KOPT-K1 (cell line): ENCODE measurements around the gene PKN1.

Experiments
- H3K27ac ChIP-seq: fragments of 200-600 bp; sonication (generic); 2 replicates; pipeline ENCODE4 v1.5.1; 2016; ENCODE audit warnings: antibody characterized with exemption, mild to moderate bottlenecking, low read depth, low read length; ENCODE audit not compliant: poor library complexity, severe bottlenecking
- H3K36me3 ChIP-seq: fragments of 200-600 bp; sonication (generic); 2 replicates; pipeline ENCODE4 v1.5.1; 2017; ENCODE audit warnings: antibody characterized with exemption, mild to moderate bottlenecking, low read length, moderate library complexity; ENCODE audit not compliant: insufficient read depth
- H3K9me3 ChIP-seq: fragments of 200-600 bp; sonication (generic); 2 replicates; pipeline ENCODE4 v1.5.1; 2017; ENCODE audit warnings: antibody characterized with exemption, low read length, mild to moderate bottlenecking; ENCODE audit not compliant: insufficient read depth, poor library complexity, severe bottlenecking

Gene PKN1

DNA sequence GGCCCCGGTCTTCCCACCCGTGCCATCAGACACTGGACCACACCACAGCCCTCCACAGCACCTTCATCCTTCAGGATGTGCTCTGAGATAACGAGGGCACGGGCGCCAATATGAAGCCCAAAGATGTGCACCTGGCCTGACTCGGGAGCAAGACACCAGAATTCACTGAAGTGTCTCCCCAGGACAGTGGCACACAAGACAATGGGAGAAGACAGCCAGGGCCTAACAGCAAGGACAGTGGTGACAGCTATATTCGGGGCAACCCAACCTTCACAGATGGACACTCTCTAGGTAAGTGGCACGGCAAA, 21.2 kb upstream of the PKN1 start:
- H3K9me3 ChIP-seq = no peaks in the 10 kb centered on the region
- peaks cover 100% of the 10 kb centered on the region for H3K36me3 ChIP-seq
- H3K27ac ChIP-seq = no peak overlapping the region

DNA sequence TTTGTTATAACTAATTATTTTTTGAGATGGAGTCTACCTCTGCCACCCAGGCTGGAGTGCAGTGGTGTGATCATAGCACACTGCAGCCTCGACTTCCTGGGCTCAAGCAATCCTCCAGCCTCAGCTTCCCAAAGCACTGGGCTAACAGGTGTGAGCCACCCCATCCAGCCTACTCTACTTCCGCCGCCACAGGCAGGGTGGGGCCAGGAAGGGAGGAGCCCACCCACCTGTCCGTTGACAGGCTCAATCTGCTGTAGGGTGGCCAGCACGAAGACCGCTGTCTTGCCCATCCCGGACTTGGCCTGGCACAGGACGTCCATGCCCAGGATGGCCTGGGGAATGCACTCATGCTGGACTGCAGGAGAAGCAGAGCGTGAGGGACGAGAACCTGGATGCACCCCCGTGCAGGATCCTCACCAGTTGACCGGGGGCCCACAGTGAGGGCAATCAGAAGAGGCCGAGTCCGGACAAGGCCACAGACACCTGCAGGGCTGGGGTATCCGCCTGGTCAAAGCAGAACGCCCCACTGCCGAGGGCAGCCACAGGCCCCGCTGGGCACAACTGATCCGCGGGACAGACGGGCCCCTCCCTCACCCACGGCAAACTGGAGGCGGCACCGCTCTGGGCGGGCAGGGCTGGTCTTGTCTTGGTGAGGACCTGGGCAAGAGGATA, 20.6 kb upstream of the PKN1 start:
- Histone ChIP-seq H3K36me3 (peaks cover 100% of the 10 kb centered on the region), H3K27ac (no peak overlapping the region), H3K9me3 (no peaks in the 10 kb centered on the region)

DNA sequence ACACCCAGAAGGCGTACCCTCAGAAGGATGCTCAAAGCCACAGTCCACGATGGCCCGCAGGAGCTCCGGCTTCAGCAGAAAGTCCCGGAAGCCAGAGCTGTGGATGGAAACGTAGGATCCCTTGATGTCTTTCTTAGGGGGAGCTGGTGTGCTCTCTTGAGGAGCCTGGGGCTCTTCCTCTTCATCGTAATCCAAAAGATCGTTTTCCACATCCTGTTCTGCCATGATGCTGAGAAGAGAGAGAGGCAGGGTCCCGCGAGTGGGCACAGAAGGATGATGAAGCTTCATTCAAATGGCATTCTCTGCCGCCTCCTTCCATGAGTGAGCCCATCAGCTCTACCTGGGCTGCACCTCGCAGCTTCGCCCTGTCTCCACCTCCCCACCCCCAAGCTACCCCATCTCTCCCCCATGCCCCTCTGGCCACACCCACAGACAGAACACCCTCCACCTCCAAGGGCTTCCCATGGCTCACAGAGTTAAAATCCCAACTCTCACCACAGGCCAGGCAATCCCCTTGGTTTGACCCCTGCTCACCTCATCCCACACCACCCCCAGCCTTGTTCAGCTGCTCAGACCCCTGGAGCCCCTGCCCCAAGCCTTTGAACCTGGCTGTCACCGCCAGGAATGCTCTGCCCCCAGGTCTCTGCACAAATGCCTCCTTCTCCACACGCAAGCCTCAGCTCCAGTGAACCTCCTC, 20.0 kb upstream of the PKN1 start:
- Histone ChIP-seq H3K27ac (no peak overlapping the region), H3K9me3 (no peaks in the 10 kb centered on the region), H3K36me3 (peaks cover 96% of the 10 kb centered on the region)

DNA sequence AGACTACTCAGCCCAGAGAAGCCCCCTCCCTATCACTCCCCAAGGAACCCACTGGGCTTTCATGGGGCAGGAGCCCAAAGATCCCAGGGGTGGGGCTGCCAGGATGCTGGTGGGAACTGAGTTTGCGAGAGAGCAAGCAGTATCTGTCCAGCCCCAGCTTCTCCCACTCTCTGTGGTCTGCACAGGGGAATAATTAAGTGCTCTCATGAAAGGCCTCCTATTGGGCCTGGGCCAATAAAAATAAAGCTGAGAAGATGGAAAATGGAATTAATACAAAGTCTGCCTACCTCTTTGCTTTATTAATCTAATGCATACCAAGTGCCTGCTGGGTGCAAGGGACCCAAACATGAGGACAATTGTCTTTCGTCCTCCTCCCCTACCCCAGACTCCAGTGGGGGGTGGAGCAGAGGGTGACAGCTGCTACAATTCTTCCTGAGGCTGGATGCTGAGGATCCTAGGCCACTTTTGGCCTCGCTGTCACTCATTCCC, 19.4 kb upstream of the PKN1 start:
- H3K27ac ChIP-seq = no peak overlapping the region
- H3K36me3 ChIP-seq = peaks cover 90% of the 10 kb centered on the region
- H3K9me3 ChIP-seq = no peaks in the 10 kb centered on the region

DNA sequence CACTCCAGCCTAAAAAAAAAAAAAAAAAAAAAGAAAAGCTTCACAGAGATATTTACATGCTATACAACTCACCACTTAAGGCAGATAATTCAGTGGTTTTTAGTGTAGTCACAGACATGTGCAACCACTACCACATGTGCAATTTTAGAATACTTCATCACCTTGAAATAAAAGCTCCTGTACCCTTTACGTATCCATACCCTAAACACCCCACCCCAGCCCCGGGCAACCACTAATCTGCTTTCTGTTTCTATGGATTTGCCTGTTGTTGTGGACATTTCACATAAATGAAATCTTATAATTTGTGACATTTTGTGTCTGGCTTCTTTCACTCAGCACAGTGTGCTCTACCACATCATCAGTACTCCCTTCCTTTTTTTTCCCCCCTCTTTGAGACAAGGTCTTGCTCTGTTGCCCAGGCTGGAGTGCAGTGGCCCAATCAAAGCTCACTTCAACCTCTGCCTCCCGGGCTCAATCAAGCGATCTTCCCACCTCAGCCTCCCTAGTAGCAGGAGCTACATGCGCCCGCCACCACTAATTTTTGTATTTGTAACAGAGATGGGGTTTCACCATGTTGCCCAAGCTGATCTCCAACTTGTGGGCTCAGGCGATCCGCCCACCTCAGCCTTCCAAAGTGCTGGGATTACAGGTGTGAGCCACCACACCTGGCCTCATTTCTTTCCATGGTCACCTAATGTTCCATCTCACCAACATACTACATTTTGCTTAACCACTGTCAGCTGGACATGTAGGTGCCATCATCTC, 18.0 kb upstream of the PKN1 start:
- H3K36me3 ChIP-seq = peaks cover 76% of the 10 kb centered on the region
- H3K9me3 ChIP-seq = no peaks in the 10 kb centered on the region
- no peak overlapping the region for H3K27ac ChIP-seq

DNA sequence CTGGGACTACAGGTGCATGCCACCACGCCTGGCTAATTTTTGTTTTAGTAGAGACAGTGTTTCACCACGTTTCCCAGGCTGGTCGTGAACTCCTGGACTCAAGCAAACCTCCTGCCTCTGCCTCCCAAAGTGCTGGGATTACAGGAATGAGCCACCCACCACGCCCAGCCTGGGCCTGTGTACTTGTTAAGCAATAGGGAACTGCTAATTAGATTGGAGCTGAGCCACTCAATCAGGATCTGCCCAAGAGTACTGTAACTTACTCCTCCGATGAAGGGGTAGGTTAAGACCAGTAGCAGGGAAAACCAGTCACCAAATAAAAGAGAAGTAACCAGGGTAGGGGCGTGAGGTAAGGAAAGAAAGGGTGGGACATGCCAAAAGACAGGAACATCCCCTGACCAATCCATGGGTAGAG, 16.3 kb upstream of the PKN1 start:
- Histone ChIP-seq H3K27ac (peak overlapping the region; percentile 97), H3K9me3 (no peaks in the 10 kb centered on the region), H3K36me3 (peaks cover 59% of the 10 kb centered on the region)

DNA sequence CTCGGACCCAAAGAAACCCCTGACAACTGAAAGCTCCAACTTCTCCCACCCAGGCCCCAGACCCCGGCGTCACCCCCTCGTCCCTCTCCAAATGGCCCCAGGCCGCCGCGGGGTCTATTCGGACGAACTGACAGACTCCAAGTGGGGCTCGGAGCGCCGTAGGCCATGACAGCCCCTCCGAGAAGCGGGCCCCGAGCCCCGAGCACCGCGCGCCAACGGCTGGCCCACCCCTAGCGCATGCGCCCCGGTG, 14.3 kb upstream of the PKN1 start:
- Histone ChIP-seq H3K27ac (peak overlapping the region; percentile 97), H3K9me3 (no peaks in the 10 kb centered on the region)

DNA sequence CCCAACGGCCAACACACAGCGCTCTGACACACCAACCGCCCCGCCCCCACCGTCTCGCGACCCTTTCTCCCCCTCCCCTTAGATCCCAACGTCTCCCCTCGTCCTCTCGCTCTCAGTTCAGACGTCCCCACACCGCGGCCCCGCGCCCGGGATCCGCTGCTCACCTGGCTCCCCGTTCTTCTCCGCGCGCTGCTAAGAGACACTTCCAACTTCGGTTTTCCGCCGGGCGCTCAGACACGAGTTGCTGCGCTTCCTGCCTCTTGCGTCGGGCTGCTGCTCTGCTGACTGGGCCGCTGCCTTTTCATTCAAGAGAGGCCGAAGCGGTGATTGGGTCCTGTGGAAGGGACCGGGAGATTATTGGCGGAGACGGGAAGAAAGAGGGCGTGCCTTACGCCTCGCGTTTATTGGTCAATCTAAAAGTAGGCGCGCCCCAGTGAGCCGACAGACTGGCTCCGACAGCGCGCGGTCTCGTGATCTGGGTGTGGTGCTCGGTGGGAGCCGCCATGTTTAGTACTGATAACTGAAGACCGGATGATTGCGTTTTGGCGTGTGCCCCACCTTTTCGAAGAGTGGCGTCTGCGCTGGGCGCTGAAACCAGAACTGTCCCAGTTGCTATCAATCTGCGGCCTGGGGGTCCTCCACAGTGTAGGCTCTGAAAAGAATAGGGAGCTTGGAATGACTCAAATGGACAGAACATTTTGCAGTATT, 13.8 kb upstream of the PKN1 start, which contains the start of gene DDX39A:
DDX39A (minus strand) TSS at position 236 of the 708 bp plus-strand sequence. CDS start 6,121 bp downstream, outside the sequence.
- Histone ChIP-seq H3K27ac (peak within 1 kb of the TSS; percentile 97), H3K36me3 (peaks cover 34% of the 10 kb centered on the region), H3K9me3 (no peaks in the 10 kb centered on the region)

More for the DNA sequence above, 14.3 kb upstream of the PKN1 start:
- H3K36me3 ChIP-seq = peaks cover 39% of the 10 kb centered on the region

DNA sequence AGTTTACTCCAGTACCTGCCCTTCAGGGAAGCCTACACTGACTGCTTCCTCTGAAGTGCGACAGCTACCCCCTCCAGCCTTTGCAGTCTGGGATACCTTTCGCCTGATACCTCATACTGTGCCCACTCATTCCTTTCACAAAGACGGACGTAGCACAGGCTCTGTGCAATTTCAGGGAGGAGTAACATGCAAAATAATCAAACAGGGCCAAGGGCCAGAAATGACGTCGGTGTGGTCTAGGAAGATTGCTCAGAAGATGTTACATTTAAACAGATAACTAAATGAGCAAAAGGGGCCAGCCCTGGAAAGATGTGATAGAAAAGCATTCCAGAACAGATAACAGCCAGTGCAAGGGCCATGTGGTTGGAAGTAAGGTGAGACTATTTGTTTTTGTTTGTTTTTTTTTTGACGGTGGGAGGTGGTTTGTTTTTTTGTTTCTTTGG, 7.4 kb upstream of the PKN1 start:
- no peaks in the 10 kb centered on the region for H3K36me3 ChIP-seq
- H3K27ac ChIP-seq = no peak overlapping the region
- H3K9me3 ChIP-seq = no peaks in the 10 kb centered on the region

DNA sequence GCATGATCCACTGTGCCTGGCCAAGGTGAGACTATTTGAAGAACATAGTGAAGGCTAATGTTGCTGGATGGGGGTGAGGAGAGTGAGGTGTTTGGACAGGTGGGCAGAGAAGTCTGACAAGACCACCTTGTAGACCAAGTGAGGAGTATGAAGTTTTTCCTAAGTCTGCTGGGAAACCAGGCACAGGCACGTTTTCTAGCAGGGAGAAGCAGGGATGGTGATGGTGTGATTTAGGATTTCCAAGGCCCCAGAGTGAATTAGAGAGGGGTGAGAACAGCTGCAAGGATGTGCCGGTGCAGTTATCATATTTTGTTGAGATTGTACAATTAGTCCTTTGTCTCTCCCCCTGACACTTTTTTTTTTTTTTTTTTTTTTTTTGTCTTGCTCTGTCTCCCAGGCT, 5.6 kb upstream of the PKN1 start:
- H3K9me3 ChIP-seq = no peaks in the 10 kb centered on the region
- H3K36me3 ChIP-seq = no peaks in the 10 kb centered on the region
- no peak overlapping the region for H3K27ac ChIP-seq

DNA sequence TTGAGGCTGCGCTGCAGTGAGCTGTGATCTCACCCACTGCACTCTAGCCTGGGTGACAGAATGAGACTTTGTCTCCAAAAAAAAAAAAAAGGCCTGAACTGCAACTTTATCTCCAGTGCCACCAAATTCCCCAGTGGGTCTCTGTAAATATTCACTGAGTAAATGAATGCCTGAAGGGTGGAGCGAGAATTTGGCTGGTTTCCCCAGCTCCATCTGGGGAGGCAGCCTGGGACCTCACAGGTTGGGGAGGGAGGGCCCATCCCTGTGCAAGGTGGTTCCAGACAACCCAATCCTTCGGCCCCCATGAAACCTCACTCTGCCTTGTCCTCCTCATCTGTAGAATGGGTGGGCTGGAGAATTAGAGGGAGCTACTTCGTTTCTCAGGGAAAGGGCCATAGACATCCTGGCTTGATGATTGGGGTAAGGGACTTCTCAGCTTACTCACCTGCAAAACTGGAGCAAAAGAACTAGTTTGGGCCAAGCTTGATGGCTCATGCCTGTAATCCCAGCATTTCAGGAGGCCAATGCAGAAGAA, 4.2 kb upstream of the PKN1 start:
- Histone ChIP-seq H3K9me3 (no peaks in the 10 kb centered on the region), H3K27ac (no peak overlapping the region), H3K36me3 (no peaks in the 10 kb centered on the region)

DNA sequence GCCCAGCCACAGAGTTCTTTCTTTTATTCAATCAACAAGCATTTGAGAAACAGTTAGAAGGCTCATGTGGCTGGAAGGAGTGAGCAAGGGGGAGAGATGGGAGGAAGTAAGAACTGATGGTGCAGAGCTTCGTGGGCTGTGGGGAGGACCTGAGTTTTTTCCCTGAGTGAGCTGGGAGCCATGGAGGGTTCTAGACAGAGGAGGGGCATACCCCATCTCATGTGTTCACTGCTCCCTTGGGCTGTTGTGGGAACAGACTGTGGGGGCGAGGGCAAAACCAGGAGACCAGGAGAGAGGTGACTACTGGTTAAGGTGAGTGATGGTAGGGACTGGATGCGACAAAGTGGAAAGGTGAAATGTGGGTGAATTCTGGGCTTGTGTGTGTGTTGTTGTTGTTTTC, 2.4 kb upstream of the PKN1 start:
- Histone ChIP-seq H3K9me3 (no peaks in the 10 kb centered on the region), H3K36me3 (no peaks in the 10 kb centered on the region), H3K27ac (no peak overlapping the region)

DNA sequence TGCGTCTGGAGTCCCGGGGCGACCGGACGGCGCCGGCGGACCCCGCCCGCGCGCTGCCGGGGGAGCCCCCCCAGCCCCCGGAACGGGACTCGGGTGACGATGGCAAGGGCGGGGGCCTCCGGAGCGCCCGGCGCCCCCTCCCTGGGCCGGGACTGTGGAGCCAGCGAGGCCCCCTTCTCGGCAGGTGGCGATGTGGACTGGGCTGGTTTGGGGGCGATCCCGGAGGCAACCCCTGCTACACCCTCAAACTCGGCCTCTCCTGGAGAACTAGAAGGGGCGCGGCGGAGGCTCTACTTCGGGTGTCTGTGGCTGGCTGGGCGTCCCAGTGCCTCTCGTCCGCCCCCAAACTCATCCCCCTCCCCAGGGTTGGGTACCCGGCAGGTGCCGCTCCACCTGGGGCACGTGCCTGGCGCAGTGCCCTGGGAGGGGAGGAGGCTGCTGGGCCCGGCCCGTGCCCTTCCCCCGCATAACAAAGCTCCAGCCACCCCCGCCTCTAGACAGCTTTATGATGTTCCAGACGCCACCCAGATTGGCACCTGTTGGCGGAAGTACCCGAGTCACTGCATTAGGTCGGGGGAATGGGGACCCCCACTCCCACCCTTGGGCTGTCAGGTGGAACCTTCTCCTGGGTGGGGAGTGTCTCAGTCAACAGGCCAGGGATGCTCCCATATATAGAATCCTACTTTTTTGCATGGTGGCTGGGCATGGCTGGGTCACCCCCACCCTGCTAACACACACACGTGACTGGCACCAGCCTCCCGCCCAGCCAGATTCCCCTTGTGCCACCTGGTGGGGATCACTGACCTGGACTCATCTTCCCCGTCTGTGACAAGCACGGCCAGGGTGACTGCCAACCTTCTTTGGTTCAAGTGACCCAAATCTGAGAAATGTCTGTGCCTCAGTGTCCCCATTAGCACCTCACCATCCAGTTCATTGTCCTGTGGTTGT, 722 bp downstream of the PKN1 start:
- Histone ChIP-seq H3K36me3 (peaks cover 10% of the 10 kb centered on the region; the same call in 1 of the 2 replicates), H3K9me3 (no peaks in the 10 kb centered on the region), H3K27ac (peak overlapping the region; percentile 82)
